ENCODE data around the gene OR5C1.

OR5C1 gene

GRCh38 chr9:122821278-122821943 is 32.7 kb downstream of the OR5C1 start:
- no peak for TF ChIP-seq GATA3 (IDR thresholded peaks at IDR 0.05; ENCODE audit: low read depth, low read length)
- 0 out of 2 replicates have a peak, but pooled peaks have one; percentile 14 for TF ChIP-seq GATA2 (IDR thresholded peaks at IDR 0.05; ENCODE audit: low read depth, low read length)

- TF ChIP-seq GATA2 (IDR thresholded peaks at IDR 0.05; ENCODE audit: low read depth, low read length) (no peak), GATA3 (IDR thresholded peaks at IDR 0.05; ENCODE audit: low read depth, low read length) (no peak)
Observed at GRCh38 chr9:122822056-122822455, 33.3 kb downstream of the OR5C1 start.

GRCh38 chr9:122822938-122823337 is 34.2 kb downstream of the OR5C1 start:
- no peak for TF ChIP-seq GATA3 (IDR thresholded peaks at IDR 0.05; ENCODE audit: low read depth, low read length)
- no peak for TF ChIP-seq GATA2 (IDR thresholded peaks at IDR 0.05; ENCODE audit: low read depth, low read length)

GRCh38 chr9:122827761-122828093 is 39.0 kb downstream of the OR5C1 start:
- TF ChIP-seq GATA3 (IDR thresholded peaks at IDR 0.05; ENCODE audit: low read depth, low read length): no peak
- no peak for TF ChIP-seq GATA2 (IDR thresholded peaks at IDR 0.05; ENCODE audit: low read depth, low read length)

- TF ChIP-seq GATA3 (IDR thresholded peaks at IDR 0.05; ENCODE audit: low read depth, low read length) (no peak), GATA2 (IDR thresholded peaks at IDR 0.05; ENCODE audit: low read depth, low read length) (no peak)
Observed at GRCh38 chr9:122832194-122832593, 43.5 kb downstream of the OR5C1 start.

GRCh38 chr9:122835313-122835731 is 46.6 kb downstream of the OR5C1 start:
- TF ChIP-seq GATA3 (IDR thresholded peaks at IDR 0.05; ENCODE audit: low read depth, low read length) (no peak), GATA2 (IDR thresholded peaks at IDR 0.05; ENCODE audit: low read depth, low read length) (no peak)

- TF ChIP-seq GATA3 (IDR thresholded peaks at IDR 0.05; ENCODE audit: low read depth, low read length) (no peak), GATA2 (IDR thresholded peaks at IDR 0.05; ENCODE audit: low read depth, low read length) (no peak)
Observed at GRCh38 chr9:122837266-122837850, 48.6 kb downstream of the OR5C1 start.

Data from SH-SY5Y (cell line).